Prostate gland (tissue), 2 donors: ENCODE measurements around the gene CFAP97. TPM values are rescaled to one million over a fixed set of nuclear protein-coding genes. Genes with fewer than 3 reads are reported as not detected.

ENCODE experiments used
- DNase-seq: peaks from one replicate; pipeline ENCODE4 v3.0.0-alpha.2; 2019; ENCODE audit warnings: low spot score
- H3K27ac ChIP-seq, 2 donors: fragments of 200-600 bp; sonication (generic); 2 replicates each; pipeline ENCODE4 v1.5.1; 2017 to 2019
- H3K27me3 ChIP-seq: fragments of 200-600 bp; sonication (generic); replicated peaks from 2 replicates; pipeline ENCODE4 v1.5.1; 2019; ENCODE audit not compliant: insufficient read depth
- H3K36me3 ChIP-seq, 2 donors: fragments of 200-600 bp; sonication (generic); 1 replicate in 1 of 2; 2 replicates in 1 of 2; pipeline versions ENCODE4 v1.5.1 to v1.8.1; 2017 to 2019
- H3K4me1 ChIP-seq: fragments of 200-600 bp; sonication (generic); replicated peaks from 2 replicates; pipeline ENCODE4 v1.5.1; 2019
- H3K4me3 ChIP-seq, 2 donors: fragments of 200-600 bp; sonication (generic); 2 replicates each; pipeline ENCODE4 v1.5.1; 2017 to 2019
- H3K9me3 ChIP-seq: fragments of 200-600 bp; sonication (generic); 2 replicates; pipeline ENCODE4 v1.5.1; 2017
- CTCF ChIP-seq, 4 experiments: fragments of 200-600 bp in 2 of 4; fragments of 450-650 bp in 2 of 4; sonication (generic) in 2 of 4; IDR thresholded peaks; 1 replicate in 3 of 4; 2 replicates in 1 of 4; pipeline ENCODE4 v1.5.1; 2016 to 2019; ENCODE audit warnings: antibody characterized with exemption in 4 of 4, mild to moderate bottlenecking in 2 of 4, moderate library complexity in 2 of 4
- POLR2A ChIP-seq: fragments of 450-650 bp; IDR thresholded peaks from one replicate; pipeline ENCODE4 v1.6.1; 2016; ENCODE audit warnings: antibody characterized with exemption, mild to moderate bottlenecking
- POLR2AphosphoS5 ChIP-seq: sonication (generic); formaldehyde crosslinking; IDR thresholded peaks from one replicate; pipeline ENCODE4 v1.6.1; 2017; ENCODE audit warnings: antibody characterized with exemption
- WGBS: methylation state at CpG from one replicate; pipeline ENCODE4 v1.1.5; 2018; 5-methylcytosine and 5-hydroxymethylcytosine counted together
- intact Hi-C: fragments of 100-400 bp; cut with DNase I; formaldehyde crosslinking; loops from one replicate; pipeline ENCODE4 v1.14.2; 2022
- total RNA-seq, 2 donors: library from RNA; depleted of rRNA; stranded (reverse); fragments of >200 nt; gene quantifications; one replicate each; pipeline ENCODE4 v1.1.0, GENCODE V29; 2016

The CFAP97 gene
- total RNA-seq, 2 donors from 2014 or later = 28.9 to 35.2 TPM

GRCh38 chr4:185232370-185232769, 28.6 kb upstream of the CFAP97 start:
- Histone ChIP-seq H3K9me3 (no peaks in the 10 kb centered on the region), H3K27ac (no peak overlapping the region), H3K4me3 (no peak overlapping the region), H3K27me3 (no peaks in the 10 kb centered on the region), H3K4me1 (no peaks in the 10 kb centered on the region), H3K36me3 (no peaks in the 10 kb centered on the region)
- intact Hi-C loops = no loop called here
- TF ChIP-seq POLR2AphosphoS5 = no peak
- no peak for TF ChIP-seq CTCF (IDR thresholded peaks at IDR 0.05)
- TF ChIP-seq POLR2A = no peak
- DNase-seq = no peak
- 81% methylated on average over 6 of the region's 6 CpGs for WGBS

GRCh38 chr4:185229021-185229818, 25.4 kb upstream of the CFAP97 start:
- intact Hi-C loops = no loop called here
- no peaks in the 10 kb centered on the region for H3K27me3 ChIP-seq
- H3K9me3 ChIP-seq = no peaks in the 10 kb centered on the region
- H3K4me3 ChIP-seq = no peak overlapping the region
- WGBS = 88% methylated on average over 19 of the region's 19 CpGs
- no peak overlapping the region for H3K27ac ChIP-seq
- no peaks in the 10 kb centered on the region for H3K4me1 ChIP-seq
- no peak for TF ChIP-seq POLR2A
- TF ChIP-seq POLR2AphosphoS5 = no peak
- no peak for TF ChIP-seq CTCF (IDR thresholded peaks at IDR 0.05)
- DNase-seq = no peak
- H3K36me3 ChIP-seq = no peaks in the 10 kb centered on the region

- DNase-seq = no peak
- no peak overlapping the region for H3K27ac ChIP-seq
- H3K27me3 ChIP-seq = no peaks in the 10 kb centered on the region
- no peak overlapping the region for H3K4me3 ChIP-seq
- no peaks in the 10 kb centered on the region for H3K4me1 ChIP-seq
- no peaks in the 10 kb centered on the region for H3K9me3 ChIP-seq
- intact Hi-C loops = no loop called here
- 87% methylated on average over 9 of the region's 9 CpGs for WGBS
- no peaks in the 10 kb centered on the region for H3K36me3 ChIP-seq
- TF ChIP-seq CTCF (IDR thresholded peaks at IDR 0.05) (no peak), POLR2AphosphoS5 (no peak), POLR2A (no peak)
These were observed 24.0 kb upstream of the CFAP97 start for GRCh38 chr4:185227713-185228278.

GRCh38 chr4:185227131-185227551, 23.3 kb upstream of the CFAP97 start:
- Histone ChIP-seq H3K36me3 (no peaks in the 10 kb centered on the region), H3K27ac (no peak overlapping the region), H3K4me3 (no peak overlapping the region), H3K9me3 (no peaks in the 10 kb centered on the region), H3K4me1 (no peaks in the 10 kb centered on the region), H3K27me3 (no peaks in the 10 kb centered on the region)
- DNase-seq = no peak
- 23% methylated on average over 4 of the region's 4 CpGs for WGBS
- intact Hi-C loops = no loop called here
- TF ChIP-seq POLR2A (no peak), CTCF (IDR thresholded peaks at IDR 0.05) (no peak), POLR2AphosphoS5 (no peak)

- WGBS = 95% methylated on average over 6 of the region's 6 CpGs
- DNase-seq = no peak
- H3K36me3 ChIP-seq = no peaks in the 10 kb centered on the region
- TF ChIP-seq POLR2AphosphoS5 (no peak), CTCF (IDR thresholded peaks at IDR 0.05) (no peak), POLR2A (no peak)
- no peaks in the 10 kb centered on the region for H3K27me3 ChIP-seq
- no peak overlapping the region for H3K4me3 ChIP-seq
- no peak overlapping the region for H3K27ac ChIP-seq
- H3K9me3 ChIP-seq = no peaks in the 10 kb centered on the region
- intact Hi-C loops = no loop called here
- no peaks in the 10 kb centered on the region for H3K4me1 ChIP-seq
These were observed 22.1 kb upstream of the CFAP97 start for GRCh38 chr4:185225940-185226339.
